ENCODE data around the gene CYGB.
A peak's percentile ranks its signal among the peaks of the same experiment; 100 is the strongest.
"Not testable (repeated sequence)": the region's sequence is repeated elsewhere in the genome, so short reads cannot be mapped to it uniquely, and the experiment has no call there.

CYGB gene

DNA sequence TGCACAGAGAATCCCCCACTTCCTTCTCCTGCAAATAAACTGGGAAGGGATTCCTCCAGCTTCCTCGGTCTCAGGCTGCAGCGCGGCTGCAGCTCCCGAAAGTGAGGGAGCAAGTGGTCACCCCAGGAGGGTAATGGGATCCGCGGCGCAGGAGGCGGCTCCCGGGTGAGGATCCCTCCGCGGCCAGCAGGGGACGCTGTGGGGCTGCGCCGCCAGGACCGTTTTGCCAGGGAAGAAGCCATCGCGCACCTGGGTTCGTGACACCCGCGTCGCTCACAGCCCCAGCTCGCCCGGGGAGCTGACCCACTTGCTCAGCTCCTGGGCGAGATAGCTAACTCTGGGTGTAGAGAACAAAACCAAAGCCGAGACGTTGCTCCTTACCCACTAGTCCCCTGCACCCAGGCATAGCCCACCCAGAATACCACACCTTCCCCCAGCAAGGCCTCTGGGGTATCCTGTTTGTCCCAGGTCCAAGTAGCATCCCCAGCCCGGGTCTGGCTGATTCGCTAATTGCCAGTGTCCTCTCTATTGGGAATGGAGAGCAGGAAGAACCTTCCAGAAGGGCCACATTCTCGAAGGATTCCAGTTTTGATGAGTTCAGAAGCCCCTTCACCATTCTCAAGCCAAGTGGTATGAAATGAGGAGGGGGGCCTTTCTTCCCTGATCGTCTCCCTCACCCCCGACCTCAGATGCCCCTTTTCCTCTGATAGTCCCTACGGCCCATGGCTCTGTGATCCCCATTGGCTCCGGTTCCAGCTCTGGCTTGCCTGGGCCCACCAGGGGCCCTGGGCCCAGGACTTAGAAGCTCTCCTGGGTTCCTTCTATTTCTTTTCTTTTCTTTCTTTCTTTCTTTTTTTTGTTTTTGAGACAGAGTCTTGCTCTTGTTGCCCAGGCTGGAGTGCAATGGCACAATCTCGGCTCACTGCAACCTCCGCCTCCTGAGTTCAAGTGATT is 14.1 kb downstream of the CYGB start:
- peak; percentile 85 for DNase-seq (ENCODE audit: low spot score)

DNA sequence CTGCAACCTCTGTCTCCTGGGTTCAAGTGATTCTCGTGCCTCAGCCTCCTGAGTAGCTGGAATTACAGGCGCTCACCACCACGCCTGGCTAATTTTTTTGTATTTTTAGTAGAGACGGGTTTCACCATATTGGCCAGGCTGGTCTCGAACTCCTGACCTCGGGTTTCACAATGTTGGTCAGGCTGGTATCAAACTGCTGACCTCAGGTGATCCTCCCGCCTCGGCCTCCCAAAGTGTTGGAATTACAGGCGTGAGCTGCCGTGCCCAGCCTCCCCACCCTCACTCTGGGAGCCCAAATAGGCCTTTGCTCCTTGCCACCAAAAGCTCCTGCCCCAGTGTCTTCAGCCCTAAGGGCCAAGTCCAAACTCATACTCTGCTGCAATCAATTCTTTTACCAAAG is 15.8 kb downstream of the CYGB start:
- not testable (repeated sequence) for DNase-seq (ENCODE audit: low spot score)

DNA sequence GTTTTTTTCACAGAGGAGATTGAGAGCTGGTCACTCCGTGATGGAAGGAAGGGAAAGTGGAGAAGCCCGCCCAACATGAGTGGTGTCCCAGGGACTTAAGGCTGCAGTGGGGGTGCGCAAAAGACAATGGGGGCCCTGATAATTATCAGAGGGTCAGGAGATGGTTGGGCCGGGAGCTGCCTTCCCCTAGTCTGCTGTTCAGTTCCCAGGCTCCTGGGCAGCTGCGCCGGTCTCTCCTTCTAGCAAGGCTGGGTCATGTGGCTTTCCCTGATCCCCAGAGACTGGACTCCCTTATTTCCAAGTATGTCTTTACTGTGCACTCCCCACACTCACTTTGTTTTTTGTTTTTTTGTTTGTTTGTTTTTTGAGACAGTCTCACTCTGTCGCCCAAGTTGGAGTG is 16.2 kb downstream of the CYGB start:
- DNase-seq (ENCODE audit: low spot score), result no peak

DNA sequence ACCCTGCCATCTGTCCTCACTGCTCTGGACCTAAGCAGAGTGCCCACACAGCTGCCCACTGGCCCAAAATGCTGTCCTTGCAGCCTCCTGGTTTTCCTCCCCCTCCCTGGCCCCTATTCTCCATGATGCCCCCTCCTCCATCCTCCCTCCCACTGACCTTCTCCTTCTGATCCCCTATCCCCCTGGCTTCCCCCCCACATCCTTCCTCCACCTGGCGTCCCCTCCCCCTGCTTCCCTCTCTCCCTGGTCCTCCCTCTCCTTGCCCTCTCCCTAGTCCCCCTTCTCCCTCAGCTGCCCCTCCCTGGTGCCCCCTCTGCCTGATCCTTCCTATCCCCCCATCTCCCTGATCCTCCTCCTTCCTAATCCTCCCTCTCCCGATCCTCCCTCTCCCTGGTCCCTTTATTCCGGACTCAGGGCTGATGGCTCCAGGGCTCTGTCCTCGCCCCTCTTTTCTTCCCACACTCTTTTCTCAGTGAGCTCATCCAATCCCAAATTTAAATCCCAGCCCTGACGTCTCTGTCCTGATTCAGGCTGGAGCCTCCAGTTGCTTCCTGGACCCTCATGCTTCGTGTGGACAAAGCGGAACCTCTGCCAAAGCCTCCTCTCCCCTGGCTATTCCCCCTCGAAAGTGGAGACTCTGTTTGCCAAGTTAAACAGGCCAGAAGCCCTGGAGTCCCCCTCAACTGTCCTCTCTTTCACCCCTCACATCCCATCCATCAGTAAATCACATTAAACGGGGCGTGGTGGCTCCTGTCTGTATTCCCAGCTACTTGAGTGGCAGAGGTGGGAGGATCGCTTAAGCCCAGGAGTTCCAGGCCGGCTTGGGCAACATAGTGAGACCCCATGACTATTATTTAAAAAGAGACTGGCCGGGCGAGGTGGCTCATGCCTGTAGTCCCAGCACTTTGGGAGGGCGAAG is 18.2 kb downstream of the CYGB start:
- DNase-seq (ENCODE audit: low spot score), result no peak

DNA sequence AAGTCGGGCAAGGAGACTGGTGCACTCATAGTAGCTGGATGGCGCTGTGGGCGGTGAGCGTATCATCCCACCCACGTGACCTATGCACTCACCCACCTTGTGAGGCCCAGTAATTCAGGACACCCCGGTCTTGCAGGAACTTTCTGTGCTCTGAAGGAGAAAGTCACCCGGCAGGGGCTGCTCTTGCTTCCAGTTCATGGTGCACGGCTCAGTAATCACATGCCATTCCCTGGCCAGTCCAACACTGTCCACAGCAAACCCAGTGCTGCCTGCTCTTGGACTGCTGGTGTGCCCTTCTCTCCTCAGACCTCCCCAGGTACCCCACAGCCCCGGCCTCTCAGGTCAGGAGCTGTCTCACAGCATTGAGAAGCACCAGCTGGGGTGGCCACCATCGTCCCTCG is 19.9 kb downstream of the CYGB start:
- DNase-seq (ENCODE audit: low spot score), result no peak

DNA sequence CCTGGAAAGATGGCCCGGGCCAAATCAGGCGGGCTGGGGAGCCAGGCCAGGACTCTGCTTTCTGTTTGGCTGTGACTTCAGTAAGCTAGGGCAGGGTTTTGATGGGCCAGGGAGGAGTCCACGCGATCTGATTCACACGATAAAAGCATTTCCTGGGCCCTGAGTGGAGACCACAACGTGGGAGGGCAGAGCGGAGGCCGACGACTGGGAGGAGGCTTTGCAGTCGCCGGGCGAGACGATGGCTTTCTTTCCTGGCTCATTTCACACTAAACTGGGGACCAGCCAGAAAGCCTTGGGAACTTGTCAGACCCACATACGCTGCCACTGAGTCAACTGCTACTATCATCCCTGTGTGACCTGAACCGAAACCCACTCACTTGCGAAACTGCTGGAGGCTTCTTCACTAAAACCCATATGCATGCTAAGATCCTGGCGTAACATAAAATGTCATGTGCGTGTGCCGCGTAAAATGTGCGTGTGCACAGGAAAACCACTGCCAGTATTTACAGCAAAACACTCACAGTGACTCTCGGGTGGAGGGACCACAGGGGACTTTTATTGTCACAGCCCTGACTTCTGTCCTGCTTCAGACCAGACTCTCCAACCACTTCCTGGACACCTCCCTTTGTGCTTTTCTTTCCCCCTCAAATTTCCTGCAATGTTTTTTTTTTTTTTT is 22.1 kb downstream of the CYGB start:
- peak; percentile 95 for DNase-seq (ENCODE audit: low spot score)

DNA sequence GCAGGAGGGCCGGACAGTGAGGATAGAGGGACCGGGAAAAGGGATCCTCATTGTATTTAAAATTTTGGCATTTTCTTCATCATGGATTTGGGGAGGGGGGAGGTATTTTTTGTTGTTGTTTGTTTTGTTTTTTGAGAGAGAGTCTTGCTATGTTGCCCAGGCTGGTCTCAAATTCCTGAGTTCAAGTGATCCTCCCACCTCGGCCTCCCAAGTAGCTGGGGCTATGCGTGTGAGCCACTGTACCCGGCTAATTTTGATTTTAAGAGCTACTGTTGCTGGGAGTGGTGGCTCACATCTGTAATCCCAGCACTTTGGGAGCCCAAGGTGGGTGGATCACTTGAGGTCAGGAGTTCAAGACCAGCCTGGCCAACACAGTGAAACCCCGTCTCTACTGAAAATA is 23.2 kb downstream of the CYGB start:
- DNase-seq (ENCODE audit: low spot score), result not testable (repeated sequence)

DNA sequence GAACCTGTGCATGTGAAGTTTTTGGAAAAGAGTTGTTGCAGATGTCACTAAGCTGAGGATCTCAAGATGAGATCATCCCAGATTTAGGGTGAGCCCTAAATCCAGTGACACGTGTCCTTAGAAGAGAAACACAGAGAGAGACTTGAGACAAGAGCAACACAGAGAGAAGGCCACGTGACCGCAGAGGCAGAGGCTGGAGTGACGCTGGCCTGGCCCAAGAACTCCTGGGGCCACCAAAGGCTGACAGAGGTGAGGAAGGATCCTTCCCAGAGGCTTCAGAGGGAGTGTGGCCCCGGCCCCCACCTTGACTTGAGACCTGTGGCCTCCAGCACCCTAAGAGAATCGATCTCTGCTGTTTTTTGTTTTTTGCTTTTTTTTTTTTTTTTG is 24.2 kb downstream of the CYGB start:
- DNase-seq (ENCODE audit: low spot score), result no peak

DNA sequence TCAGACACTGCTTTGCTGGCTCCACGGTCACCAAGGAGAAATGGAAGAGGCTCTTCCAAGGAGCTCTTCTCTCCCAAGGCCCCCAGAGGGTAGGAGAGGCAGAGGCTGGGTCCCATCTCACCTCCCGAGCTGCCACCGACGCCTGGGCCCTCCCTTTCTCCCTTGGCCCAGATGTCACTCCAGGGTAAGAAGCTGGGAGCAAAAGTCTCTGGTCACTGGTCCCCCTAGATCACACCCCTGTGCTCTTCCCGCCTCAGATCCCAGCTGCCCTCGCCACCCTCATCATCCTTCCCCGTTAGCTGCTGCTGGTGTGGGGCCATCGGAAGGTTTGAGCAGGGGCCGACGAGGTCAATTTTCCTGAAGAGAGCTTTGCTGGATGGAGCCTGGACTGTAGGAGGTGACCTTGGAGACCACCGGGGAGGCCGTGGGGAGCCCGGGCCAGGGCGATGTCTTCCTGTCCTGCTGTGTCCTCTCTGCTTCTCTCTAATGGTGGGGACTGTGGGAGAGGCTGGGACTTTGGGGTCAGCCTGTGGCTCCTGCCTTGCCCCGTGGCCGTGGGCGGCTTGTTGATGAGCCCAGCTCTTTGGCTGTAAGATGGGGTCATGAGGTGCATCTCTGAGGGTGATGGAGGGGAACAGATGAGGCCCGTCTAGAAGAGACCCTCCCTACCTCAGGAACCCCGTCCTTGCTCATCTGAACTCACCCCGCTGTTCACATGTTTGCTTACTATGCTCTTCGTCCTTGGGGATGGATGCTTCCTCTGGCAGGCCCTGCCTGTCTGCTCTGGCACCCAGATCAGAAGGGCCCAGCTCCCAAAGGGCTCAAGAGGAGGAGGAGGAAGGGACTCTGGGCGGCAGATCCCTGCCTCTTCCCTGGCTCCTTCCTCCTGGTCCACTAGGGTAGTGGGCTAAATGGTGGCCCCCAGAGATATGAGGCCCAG is 24.9 kb downstream of the CYGB start:
- no peak for DNase-seq (ENCODE audit: low spot score)

DNA sequence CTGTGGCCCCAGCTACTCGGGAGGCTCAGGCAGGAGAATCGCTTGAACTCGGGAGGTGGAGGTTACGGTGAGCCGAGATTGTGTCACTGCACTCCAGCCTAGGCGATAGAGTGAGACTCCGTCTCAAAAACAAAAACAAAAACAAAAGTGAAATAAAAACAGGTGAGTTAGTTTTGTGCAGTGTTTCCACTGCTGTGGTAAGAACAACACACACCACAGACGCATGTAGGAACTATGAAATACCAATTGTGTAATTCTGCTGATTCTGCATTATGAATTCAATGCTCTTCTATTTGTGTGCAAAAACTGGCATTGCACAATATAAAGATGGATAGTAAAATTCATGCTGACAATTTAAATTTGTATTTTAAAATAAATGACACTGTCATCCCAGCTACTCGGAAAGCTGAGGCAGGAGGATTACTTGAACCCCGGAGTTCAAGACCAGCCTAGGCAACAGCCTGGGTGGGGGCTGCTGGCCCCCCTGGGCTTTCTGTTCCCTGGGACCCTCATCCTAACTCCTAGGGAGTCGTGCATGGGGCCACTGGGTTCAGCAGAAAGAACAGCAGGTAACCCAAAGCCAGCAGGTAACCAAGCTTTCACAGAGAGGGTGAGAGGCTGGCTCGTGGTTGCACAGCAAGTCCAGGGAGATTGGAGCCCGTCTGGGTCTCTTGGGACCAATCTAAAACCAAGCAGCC is 25.7 kb downstream of the CYGB start:
- DNase-seq (ENCODE audit: low spot score), result no peak

DNA sequence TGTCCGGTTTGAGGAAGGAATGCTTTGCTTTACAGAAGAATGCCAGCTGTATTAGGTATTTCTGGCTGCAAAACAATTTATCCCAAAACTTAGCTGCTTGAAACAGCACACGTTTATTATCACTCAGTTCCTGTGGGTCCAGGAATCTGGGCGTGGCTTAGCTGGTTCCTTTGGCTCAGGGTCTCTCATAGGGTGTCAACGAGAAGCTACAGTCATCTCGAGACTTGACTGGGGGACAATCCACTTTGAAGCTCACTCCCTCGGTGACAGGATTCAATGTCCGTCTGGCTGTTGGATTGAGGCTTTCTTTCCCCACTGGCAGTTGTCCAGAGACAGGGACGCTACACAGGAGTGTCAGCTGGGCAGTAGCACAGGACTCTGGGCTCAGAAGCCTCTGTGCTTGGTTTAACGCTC is 26.7 kb downstream of the CYGB start:
- DNase-seq (ENCODE audit: low spot score), result no peak

DNA sequence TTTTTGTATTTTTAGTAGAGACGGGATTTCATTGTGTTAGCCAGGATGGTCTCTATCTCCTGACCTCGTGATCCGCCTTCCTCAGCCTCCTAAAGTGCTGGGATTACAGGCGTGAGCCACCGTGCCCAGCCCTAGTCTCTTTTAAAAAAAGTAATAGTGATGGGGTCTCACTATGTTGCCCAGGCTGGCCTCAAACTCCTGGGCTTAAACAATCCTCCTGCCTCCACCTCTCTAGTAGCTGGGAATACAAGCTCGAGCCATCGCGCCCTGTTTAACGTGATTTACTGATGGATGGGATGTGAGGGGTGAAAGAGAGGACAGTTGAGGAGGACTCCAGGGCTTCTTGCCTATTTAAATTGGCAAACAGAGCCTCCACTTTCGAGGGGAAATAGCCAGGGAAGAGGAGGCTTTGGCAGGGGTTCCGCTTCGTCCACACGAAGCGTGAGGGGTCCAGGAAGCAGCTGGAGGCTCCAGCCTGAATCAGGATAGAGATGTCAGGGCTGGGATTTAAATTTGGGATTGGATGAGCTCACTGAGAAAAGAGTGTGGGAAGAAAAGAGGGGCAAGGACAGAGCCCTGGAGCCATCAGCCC is 28.9 kb downstream of the CYGB start:
- not testable (repeated sequence) for DNase-seq (ENCODE audit: low spot score)

DNA sequence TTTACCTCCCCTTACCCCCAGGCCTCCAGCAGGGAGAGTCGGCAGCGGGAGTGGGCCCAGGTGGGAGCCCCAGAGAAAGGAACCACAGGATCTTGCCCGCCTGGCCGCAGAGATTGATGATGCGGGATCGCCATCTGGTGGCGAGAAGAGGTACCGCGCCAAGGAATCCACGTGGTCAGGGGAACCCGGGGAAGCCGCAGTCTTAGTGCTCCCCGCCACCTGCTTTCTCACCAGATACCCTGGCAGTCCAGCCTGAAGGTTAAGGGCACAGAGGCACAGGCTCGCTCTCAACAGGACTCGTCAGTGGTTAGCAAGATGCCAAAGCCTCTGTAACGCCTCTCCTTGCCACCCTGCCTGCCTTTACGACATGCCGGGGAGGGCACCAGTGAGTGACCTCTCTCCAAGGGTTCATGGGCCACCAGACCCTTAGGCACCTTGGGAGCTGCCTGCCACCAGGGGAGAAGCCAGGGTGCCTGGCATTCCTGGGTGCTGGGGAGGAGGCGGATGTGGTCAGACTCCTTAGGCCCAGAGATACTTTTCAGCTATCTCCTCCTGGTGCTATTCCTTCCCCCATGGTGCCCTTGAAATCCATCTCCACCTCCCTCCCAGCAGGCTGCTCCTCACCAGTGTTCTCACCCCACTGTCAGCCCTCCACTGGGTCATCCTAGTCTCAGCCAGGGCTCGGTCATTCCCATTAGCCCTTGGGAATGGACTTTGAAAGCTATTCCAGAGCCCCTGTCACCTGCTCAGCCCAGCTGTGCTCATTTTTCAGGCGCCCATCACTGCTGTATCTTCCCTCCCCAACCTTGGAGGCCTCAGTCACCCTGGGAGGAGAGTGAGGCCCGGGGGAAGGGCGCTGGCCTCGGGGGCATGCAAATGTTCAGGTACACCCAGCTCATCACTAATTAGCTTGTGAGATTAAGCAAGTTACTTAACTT is 30.8 kb downstream of the CYGB start:
- DNase-seq (ENCODE audit: low spot score), result peak; percentile 89

DNA sequence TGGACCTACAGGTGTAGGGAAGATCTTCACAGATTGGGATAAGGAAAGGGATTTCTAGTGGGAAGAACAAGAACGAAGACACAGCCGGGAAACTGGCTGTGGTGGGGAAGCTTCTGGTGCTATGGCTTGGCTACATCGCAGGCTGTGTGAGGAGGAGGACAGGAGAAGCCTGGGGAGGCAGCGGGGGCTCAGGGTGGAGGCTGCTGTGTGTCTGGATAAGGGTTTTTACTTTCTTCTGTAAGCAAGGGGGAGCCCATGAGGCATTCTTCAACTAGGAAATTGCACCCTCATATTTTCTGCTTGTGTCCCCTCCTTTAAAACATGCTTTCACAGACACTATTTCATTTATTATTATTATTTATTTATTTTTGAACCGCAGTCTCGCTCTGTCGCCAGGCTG is 33.4 kb downstream of the CYGB start:
- DNase-seq (ENCODE audit: low spot score), result no peak

DNA sequence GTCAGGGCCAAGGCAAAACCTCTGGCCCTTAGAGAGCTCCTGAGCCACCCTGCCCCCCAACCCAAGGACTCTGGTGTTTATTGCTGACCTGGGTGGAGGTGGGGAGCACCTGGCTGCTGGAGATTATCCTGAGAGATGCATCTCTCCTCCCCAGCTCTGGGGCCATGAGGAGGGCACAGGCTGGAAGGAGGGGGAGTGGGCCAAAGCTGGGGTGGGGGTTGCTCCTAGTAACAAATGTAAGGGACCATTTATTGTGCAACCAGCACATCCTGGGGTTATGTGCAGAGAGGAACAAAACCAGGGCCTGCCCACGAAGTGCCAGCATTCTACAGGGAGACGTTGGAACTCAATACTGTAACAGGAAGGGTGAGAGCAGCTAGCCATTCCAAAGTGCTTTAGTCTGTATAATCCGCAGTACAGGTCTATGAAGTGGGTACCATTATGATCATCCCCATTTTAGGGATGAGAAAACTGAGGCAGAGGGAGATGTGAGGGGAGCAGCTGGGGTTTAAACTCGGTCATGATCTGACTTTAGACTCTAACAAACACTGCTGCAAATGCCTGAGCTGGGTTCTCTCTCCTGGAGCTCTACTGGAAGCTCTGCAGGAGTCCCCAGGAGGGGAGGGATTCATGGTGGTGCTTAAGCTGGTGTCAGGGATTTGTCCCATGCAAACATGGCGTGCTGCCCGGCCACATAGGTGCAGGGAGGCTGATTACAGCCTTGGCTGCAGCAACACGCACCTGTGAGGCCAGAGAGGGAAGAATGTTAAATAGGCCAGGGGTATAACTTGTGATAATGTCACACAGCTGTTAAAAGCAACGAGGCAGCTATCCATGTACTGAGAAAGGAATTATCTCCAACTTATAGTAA is 34.9 kb downstream of the CYGB start:
- DNase-seq (ENCODE audit: low spot score), result no peak

DNA sequence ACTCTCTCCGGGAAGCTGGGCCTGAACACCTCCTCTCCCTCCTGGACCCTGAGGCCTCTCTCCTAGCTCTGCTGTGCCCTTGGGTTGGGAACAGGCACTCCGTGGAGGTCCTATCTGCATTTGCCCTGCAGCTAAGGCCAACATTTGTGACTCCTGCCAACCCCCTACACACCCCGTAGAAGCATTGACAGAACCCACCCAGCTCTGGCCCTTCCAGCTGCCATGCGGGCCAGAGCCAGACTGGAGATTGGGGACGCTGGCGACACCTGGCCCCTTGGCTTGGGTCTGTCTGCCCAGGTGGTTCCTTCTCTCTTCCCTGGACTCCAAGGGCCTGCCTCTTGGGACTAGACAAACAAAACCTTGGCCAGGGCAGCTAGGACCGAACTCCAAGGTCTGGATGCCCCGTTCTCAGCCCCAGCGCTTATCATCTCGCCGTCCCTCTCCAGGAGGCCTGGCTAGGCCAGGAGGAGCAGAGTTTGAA is 35.6 kb downstream of the CYGB start:
- no peak for DNase-seq (ENCODE audit: low spot score)

DNA sequence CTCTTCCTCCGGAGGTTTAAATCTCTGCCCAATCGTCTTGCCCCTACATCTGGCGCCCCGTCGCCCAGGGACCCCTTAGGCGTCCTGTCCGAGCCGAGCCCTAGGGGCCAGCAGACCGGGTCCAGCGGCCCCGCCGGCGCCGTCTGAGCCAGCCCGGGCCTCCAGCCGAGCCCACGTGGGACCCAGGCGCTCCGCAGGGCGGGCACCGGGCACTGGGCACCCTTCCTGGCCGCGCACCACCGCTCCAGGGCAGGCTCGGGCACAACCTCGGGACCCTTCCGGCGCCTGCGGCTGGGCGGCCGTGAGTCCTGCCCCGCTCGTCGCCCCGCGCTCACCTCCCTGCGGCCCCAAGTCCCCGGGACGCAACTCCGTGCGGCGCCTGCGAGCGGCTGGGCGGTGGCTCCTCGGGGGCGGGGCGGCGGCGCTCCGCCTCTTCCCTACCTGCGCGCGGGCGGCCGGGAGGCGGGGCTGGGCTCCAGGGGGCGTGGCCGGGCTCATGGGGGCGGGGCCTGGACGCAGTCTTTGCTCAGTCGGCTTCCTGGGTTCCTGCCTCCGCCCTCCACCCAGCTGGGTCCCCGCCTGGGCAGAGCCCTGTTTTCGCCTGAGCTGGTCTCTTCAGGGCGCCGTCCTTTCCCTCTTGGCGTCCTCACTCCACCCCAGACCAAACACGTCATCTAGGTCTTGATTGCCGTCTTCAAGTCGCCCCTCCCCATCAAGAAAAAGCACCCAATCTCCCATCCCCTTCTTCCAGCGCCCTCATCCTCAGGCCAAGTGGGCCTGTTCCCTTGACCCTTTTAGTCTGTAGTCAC is 36.3 kb downstream of the CYGB start, which contains the start of gene RHBDF2:
TSS of gene RHBDF2 (minus strand) at position 406 of the 809 bp plus-strand sequence. CDS start 19,899 bp downstream, outside the sequence.
- peak; percentile 92 for DNase-seq (ENCODE audit: low spot score)
